H9 (cell line): ENCODE data around the gene MUSTN1. TPM values are rescaled to one million over a fixed set of nuclear protein-coding genes. Genes with fewer than 3 reads are reported as not detected.

ENCODE experiments used
- DNase-seq: peaks from one replicate; pipeline ENCODE4 v3.0.0-alpha.2; 2017
- H2AFZ ChIP-seq: one replicate; pipeline ENCODE4 v1.6.1; 2013; ENCODE audit warnings: mild to moderate bottlenecking, low read length, control low read depth, moderate library complexity
- H2AK5ac ChIP-seq: 2 replicates; pipeline ENCODE4 v1.6.1; 2013; ENCODE audit warnings: low read length, control low read depth, mixed read lengths; ENCODE audit not compliant: insufficient read length
- H2BK120ac ChIP-seq: one replicate; pipeline ENCODE4 v1.6.1; 2013; ENCODE audit warnings: low read depth, mild to moderate bottlenecking, low read length, control low read depth, inconsistent platforms; ENCODE audit not compliant: poor library complexity, severe bottlenecking
- H2BK12ac ChIP-seq: 2 replicates; pipeline ENCODE4 v1.6.1; 2013; ENCODE audit warnings: low read length, control low read depth, mixed read lengths, low read depth; ENCODE audit not compliant: insufficient read length
- H2BK15ac ChIP-seq: 2 replicates; pipeline ENCODE4 v1.6.1; 2013; ENCODE audit warnings: low read depth, low read length, control low read depth
- H2BK20ac ChIP-seq: one replicate; pipeline ENCODE4 v1.6.1; 2013; ENCODE audit warnings: low read depth, mild to moderate bottlenecking, low read length, control low read depth, inconsistent platforms; ENCODE audit not compliant: poor library complexity, severe bottlenecking
- H2BK5ac ChIP-seq: 2 replicates; pipeline ENCODE4 v1.6.1; 2013; ENCODE audit warnings: low read length, control low read depth, mixed read lengths; ENCODE audit not compliant: insufficient read length
- H3K14ac ChIP-seq: 2 replicates; pipeline ENCODE4 v1.6.1; 2013; ENCODE audit warnings: low read length, control low read depth; ENCODE audit not compliant: insufficient read depth
- H3K18ac ChIP-seq: 2 replicates; pipeline ENCODE4 v1.6.1; 2013; ENCODE audit warnings: low read depth, mild to moderate bottlenecking, mixed read lengths, low read length, control low read depth; ENCODE audit not compliant: insufficient read length
- H3K23ac ChIP-seq: 2 replicates; pipeline ENCODE4 v1.6.1; 2013; ENCODE audit warnings: low read length, control low read depth, mixed read lengths, low read depth; ENCODE audit not compliant: insufficient read length
- H3K23me2 ChIP-seq: 2 replicates; pipeline ENCODE4 v1.6.1; 2013; ENCODE audit warnings: low read depth, mild to moderate bottlenecking, mixed read lengths, low read length, control low read depth; ENCODE audit not compliant: insufficient read length, poor library complexity, severe bottlenecking
- H3K27ac ChIP-seq: 2 replicates; pipeline ENCODE4 v1.5.1; 2013; ENCODE audit warnings: low read length, control low read depth, mixed read lengths, low read depth; ENCODE audit not compliant: insufficient read length
- H3K27me3 ChIP-seq: 2 replicates; pipeline ENCODE4 v1.6.1; 2013; ENCODE audit warnings: low read length, control low read depth, inconsistent platforms; ENCODE audit not compliant: insufficient read depth
- H3K4ac ChIP-seq: 2 replicates; pipeline ENCODE4 v1.6.1; 2013; ENCODE audit warnings: low read depth, mild to moderate bottlenecking, control low read depth, inconsistent platforms, low read length, moderate library complexity
- H3K4me1 ChIP-seq: 2 replicates; pipeline ENCODE4 v1.6.1; 2013; ENCODE audit warnings: low read length, control low read depth, inconsistent platforms; ENCODE audit not compliant: insufficient read depth
- H3K4me2 ChIP-seq: 2 replicates; pipeline ENCODE4 v1.6.1; 2013; ENCODE audit warnings: low read length, control low read depth, mixed read lengths; ENCODE audit not compliant: insufficient read length, insufficient read depth
- H3K56ac ChIP-seq: 2 replicates; pipeline ENCODE4 v1.6.1; 2013; ENCODE audit warnings: low read depth, mild to moderate bottlenecking, mixed read lengths, low read length, control low read depth; ENCODE audit not compliant: insufficient read length
- H3K79me1 ChIP-seq: 2 replicates; pipeline ENCODE4 v1.6.1; 2013; ENCODE audit warnings: low read depth, mild to moderate bottlenecking, moderate library complexity, low read length, control low read depth, inconsistent platforms; ENCODE audit not compliant: insufficient read depth, poor library complexity, severe bottlenecking
- H3K79me2 ChIP-seq: 2 replicates; pipeline ENCODE4 v1.6.1; 2013; ENCODE audit warnings: low read length, control low read depth, inconsistent platforms; ENCODE audit not compliant: insufficient read depth
- H3K9ac ChIP-seq: 2 replicates; pipeline ENCODE4 v1.6.1; 2013; ENCODE audit warnings: low read length, control low read depth, mixed read lengths; ENCODE audit not compliant: insufficient read length; ENCODE audit errors: extremely low read depth
- H3K9me3 ChIP-seq: one replicate; pipeline ENCODE4 v1.6.1; 2013; ENCODE audit warnings: low read depth, low read length, inconsistent platforms; ENCODE audit not compliant: control insufficient read depth
- H3T11ph ChIP-seq: one replicate; pipeline ENCODE4 v1.6.1; 2013; ENCODE audit warnings: mild to moderate bottlenecking, low read length, control low read depth, inconsistent platforms
- H4K20me1 ChIP-seq: one replicate; pipeline ENCODE4 v1.6.1; 2013; ENCODE audit not compliant: control insufficient read depth, insufficient read length, insufficient read depth
- H4K5ac ChIP-seq: 2 replicates; pipeline ENCODE4 v1.6.1; 2013; ENCODE audit warnings: low read depth, mild to moderate bottlenecking, mixed read lengths, low read length, control low read depth; ENCODE audit not compliant: insufficient read length
- H4K8ac ChIP-seq: replicated peaks from 2 replicates; pipeline ENCODE4 v1.6.1; 2013; ENCODE audit warnings: low read length, control low read depth, mixed read lengths, low read depth; ENCODE audit not compliant: insufficient read length
- H4K91ac ChIP-seq: 2 replicates; pipeline ENCODE4 v1.6.1; 2013; ENCODE audit warnings: low read depth, mild to moderate bottlenecking, moderate library complexity, mixed read lengths, low read length, control low read depth; ENCODE audit not compliant: insufficient read length
- H3K27ac Mint-ChIP-seq, 3 experiments: 2 replicates in 2 of 3; 3 replicates in 1 of 3; pipeline ENCODE4 v1.8.0; 2020 to 2021; ENCODE audit warnings: mixed read lengths in 3 of 3, mild to moderate bottlenecking in 1 of 3, moderate library complexity in 1 of 3
- H3K27me3 Mint-ChIP-seq: 2 replicates; pipeline ENCODE4 v1.8.0; 2021; ENCODE audit warnings: low read depth, mild to moderate bottlenecking, moderate library complexity, mixed read lengths
- H3K36me3 Mint-ChIP-seq, 3 experiments: 2 replicates in 2 of 3; 3 replicates in 1 of 3; pipeline ENCODE4 v1.8.0; 2020 to 2021; ENCODE audit warnings: low read depth in 3 of 3, mixed read lengths in 3 of 3; ENCODE audit not compliant: insufficient read depth in 1 of 3
- H3K4me1 Mint-ChIP-seq, 2 experiments: 2 replicates each; pipeline ENCODE4 v1.8.0; 2020; ENCODE audit warnings: mixed read lengths in 2 of 2
- H3K4me3 Mint-ChIP-seq, 2 experiments: 2 replicates in 1 of 2; 3 replicates in 1 of 2; pipeline ENCODE4 v1.8.0; 2020 to 2021; ENCODE audit warnings: mild to moderate bottlenecking in 2 of 2, mixed read lengths in 2 of 2, moderate library complexity in 1 of 2
- H3K9me3 Mint-ChIP-seq, 2 experiments: 2 replicates in 1 of 2; 3 replicates in 1 of 2; pipeline ENCODE4 v1.8.0; 2020; ENCODE audit warnings: mild to moderate bottlenecking in 2 of 2, mixed read lengths in 2 of 2, moderate library complexity in 1 of 2
- CTCF ChIP-seq: fragments of 200-600 bp; sonication (generic); conservative IDR thresholded peaks from 3 replicates; pipeline ENCODE4 v1.8.0; 2021; ENCODE audit warnings: antibody characterized with exemption, mild to moderate bottlenecking
- WGBS: extraction: QIAGEN DNeasy Blood & Tissue Kit; methylation state at CpG from one replicate; pipeline ENCODE4 v1.1.7; 2013; ENCODE audit warnings: missing lambda C conversion rate, low lambda C conversion rate, mixed read lengths; ENCODE audit not compliant: insufficient read length; ENCODE audit errors: extremely low coverage; 5-methylcytosine and 5-hydroxymethylcytosine counted together
- total RNA-seq: library from RNA; stranded (reverse); gene quantifications from 2 replicates; pipeline ENCODE4 v1.2.1, GENCODE V29; 2021

Gene MUSTN1
- total RNA-seq, 1 experiment from 2014 or later, result 0.72 TPM

- Histone ChIP-seq H3K18ac (no peak overlapping the region), H3K9ac (no peak overlapping the region), H4K20me1 (no peaks in the 10 kb centered on the region), H4K5ac (no peak overlapping the region), H3T11ph (no peak overlapping the region), H3K4me1 (no peaks in the 10 kb centered on the region), H4K91ac (no peak overlapping the region), H3K79me1 (no peaks in the 10 kb centered on the region), H3K56ac (no peak overlapping the region), H2AFZ (no peak overlapping the region), H3K9me3 (no peaks in the 10 kb centered on the region), H4K8ac (no peak overlapping the region), H3K4ac (no peak overlapping the region), H3K23me2 (no peaks in the 10 kb centered on the region), H3K27ac (no peak overlapping the region), H2BK5ac (no peak overlapping the region), H3K4me2 (no peak overlapping the region), H3K27me3 (no peaks in the 10 kb centered on the region), H2BK120ac (no peak overlapping the region), H2BK20ac (no peak overlapping the region), H2BK12ac (no peak overlapping the region), H2BK15ac (no peak overlapping the region), H3K14ac (no peak overlapping the region), H2AK5ac (no peak overlapping the region), H3K79me2 (no peaks in the 10 kb centered on the region), H3K23ac (no peak overlapping the region)
- no peak for TF ChIP-seq CTCF
- no peaks in the 10 kb centered on the region for H3K9me3 Mint-ChIP-seq
- no peak overlapping the region for H3K4me3 Mint-ChIP-seq
- peaks cover 6 to 8% of the 10 kb centered on the region in 2 experiments; a peak in 3 of 4 replicates for H3K4me1 Mint-ChIP-seq
- no peaks in the 10 kb centered on the region for H3K36me3 Mint-ChIP-seq
- H3K27me3 Mint-ChIP-seq, result 0 out of 2 replicates have a peak, but pooled peaks cover 2% of the 10 kb centered on the region
- WGBS, result no CpG with 5 or more reads among the region's 5 CpGs
- DNase-seq, result no peak
- H3K27ac Mint-ChIP-seq, result no peak overlapping the region
These were observed 33.0 kb downstream of the MUSTN1 start for GRCh38 chr3:52801839-52802238.
